IPS-11a (cell line): ENCODE measurements around the gene SAFB2.

Experiments used
- H3K4me3 ChIP-seq: one replicate; pipeline ENCODE4 v1.5.1; 2013; ENCODE audit warnings: low read depth, low read length, control low read depth

Gene SAFB2

GRCh38 chr19:5622465-5623396 lies at the start of gene SAFB2, which contains the start of gene SAFB:
TSS of gene SAFB2 (minus strand) at chr19:5622776. CDS start at chr19:5622715, 61 bp downstream.
TSS of gene SAFB (plus strand) at chr19:5623083. CDS start at chr19:5623206, 123 bp downstream.
- H3K4me3 ChIP-seq = peak within 1 kb of the TSS; percentile 99

GRCh38 chr19:5671600-5671999 lies 49.0 kb upstream of the SAFB2 start:
- H3K4me3 ChIP-seq = no peak overlapping the region

GRCh38 chr19:5669212-5669611 lies 46.6 kb upstream of the SAFB2 start:
- H3K4me3 ChIP-seq = no peak overlapping the region

- no peak overlapping the region for H3K4me3 ChIP-seq
These were observed 45.2 kb upstream of the SAFB2 start for GRCh38 chr19:5667751-5668271.

- H3K4me3 ChIP-seq = no peak overlapping the region
These were observed 44.5 kb upstream of the SAFB2 start for GRCh38 chr19:5666921-5667610.

GRCh38 chr19:5665781-5666513 lies 43.4 kb upstream of the SAFB2 start:
- no peak overlapping the region for H3K4me3 ChIP-seq

- H3K4me3 ChIP-seq = no peak overlapping the region
These were observed 41.9 kb upstream of the SAFB2 start for GRCh38 chr19:5664515-5664914.

GRCh38 chr19:5663904-5664303 lies 41.3 kb upstream of the SAFB2 start:
- no peak overlapping the region for H3K4me3 ChIP-seq

GRCh38 chr19:5661483-5661882 lies 38.9 kb upstream of the SAFB2 start:
- no peak overlapping the region for H3K4me3 ChIP-seq

- no peak overlapping the region for H3K4me3 ChIP-seq
These were observed 32.8 kb upstream of the SAFB2 start for GRCh38 chr19:5655412-5655811.

GRCh38 chr19:5654931-5655330 lies 32.4 kb upstream of the SAFB2 start:
- H3K4me3 ChIP-seq = no peak overlapping the region

GRCh38 chr19:5652261-5652660 lies 29.7 kb upstream of the SAFB2 start:
- H3K4me3 ChIP-seq = no peak overlapping the region

- H3K4me3 ChIP-seq = no peak overlapping the region
These were observed 28.8 kb upstream of the SAFB2 start for GRCh38 chr19:5651361-5651760.

GRCh38 chr19:5648464-5648863 lies 25.9 kb upstream of the SAFB2 start:
- H3K4me3 ChIP-seq = no peak overlapping the region

- no peak overlapping the region for H3K4me3 ChIP-seq
These were observed 24.1 kb upstream of the SAFB2 start for GRCh38 chr19:5646703-5647102.

- no peak overlapping the region for H3K4me3 ChIP-seq
These were observed 22.8 kb upstream of the SAFB2 start for GRCh38 chr19:5645409-5645808.

- no peak overlapping the region for H3K4me3 ChIP-seq
These were observed 21.5 kb upstream of the SAFB2 start for GRCh38 chr19:5644037-5644436.

- H3K4me3 ChIP-seq = no peak overlapping the region
These were observed 20.5 kb upstream of the SAFB2 start for GRCh38 chr19:5643060-5643459.

- no peak overlapping the region for H3K4me3 ChIP-seq
These were observed 19.6 kb upstream of the SAFB2 start for GRCh38 chr19:5642204-5642603.

- H3K4me3 ChIP-seq = no peak overlapping the region
These were observed 18.6 kb upstream of the SAFB2 start for GRCh38 chr19:5641171-5641570.

- H3K4me3 ChIP-seq = no peak overlapping the region
These were observed 15.4 kb upstream of the SAFB2 start for GRCh38 chr19:5637971-5638370.
